ENCODE measurements around the gene DMAP1.
"Not testable (repeated sequence)": the region's sequence is repeated elsewhere in the genome, so short reads cannot be mapped to it uniquely, and the experiment has no call there.

Gene DMAP1

GRCh38 chr1:44213222-44214112 lies at the start of gene DMAP1:
DMAP1 (plus strand) TSS chr1:44213471; CDS start chr1:44213754, 283 bp downstream.
- no peak for DNase-seq (ENCODE audit: low read depth)

GRCh38 chr1:44168520-44169098 lies 44.7 kb upstream of the DMAP1 start:
- no peak for DNase-seq (ENCODE audit: low read depth)

- peak; percentile 6 for DNase-seq (ENCODE audit: low read depth)
Measured at GRCh38 chr1:44170281-44170823, 42.9 kb upstream of the DMAP1 start.

GRCh38 chr1:44174630-44175029 lies 38.6 kb upstream of the DMAP1 start:
- no peak for DNase-seq (ENCODE audit: low read depth)

GRCh38 chr1:44200336-44200735 lies 12.9 kb upstream of the DMAP1 start:
- DNase-seq (ENCODE audit: low read depth) = no peak

- not testable (repeated sequence) for DNase-seq (ENCODE audit: low read depth)
Measured at GRCh38 chr1:44206545-44206944, 6.7 kb upstream of the DMAP1 start.

- no peak for DNase-seq (ENCODE audit: low read depth)
Measured at GRCh38 chr1:44208226-44208625, 5.0 kb upstream of the DMAP1 start.

GRCh38 chr1:44210595-44210994 lies 2.7 kb upstream of the DMAP1 start:
- no peak for DNase-seq (ENCODE audit: low read depth)

- DNase-seq (ENCODE audit: low read depth) = no peak
Measured at GRCh38 chr1:44212355-44213221, 683 bp upstream of the DMAP1 start.

- DNase-seq (ENCODE audit: low read depth) = no peak
Measured at GRCh38 chr1:44217809-44218410, 4.6 kb downstream of the DMAP1 start.

GRCh38 chr1:44218503-44219300 lies 5.4 kb downstream of the DMAP1 start:
- DNase-seq (ENCODE audit: low read depth) = no peak

- no peak for DNase-seq (ENCODE audit: low read depth)
Measured at GRCh38 chr1:44219301-44219626, 6.0 kb downstream of the DMAP1 start.

- DNase-seq (ENCODE audit: low read depth) = no peak
Measured at GRCh38 chr1:44220001-44220751, 6.9 kb downstream of the DMAP1 start.

- no peak for DNase-seq (ENCODE audit: low read depth)
Measured at GRCh38 chr1:44220755-44221154, 7.5 kb downstream of the DMAP1 start.

- no peak for DNase-seq (ENCODE audit: low read depth)
Measured at GRCh38 chr1:44221769-44222168, 8.5 kb downstream of the DMAP1 start.

- no peak for DNase-seq (ENCODE audit: low read depth)
Measured at GRCh38 chr1:44222397-44223186, 9.3 kb downstream of the DMAP1 start.

GRCh38 chr1:44223187-44223610 lies 9.9 kb downstream of the DMAP1 start:
- no peak for DNase-seq (ENCODE audit: low read depth)

- no peak for DNase-seq (ENCODE audit: low read depth)
Measured at GRCh38 chr1:44225761-44226160, 12.5 kb downstream of the DMAP1 start.

GRCh38 chr1:44227211-44227610 lies 13.9 kb downstream of the DMAP1 start:
- DNase-seq (ENCODE audit: low read depth) = no peak

GRCh38 chr1:44228218-44228617 lies 14.9 kb downstream of the DMAP1 start:
- DNase-seq (ENCODE audit: low read depth) = no peak
